COLO668 (cell line): ENCODE data around the gene GALNT9.
A peak's percentile ranks its signal among the peaks of the same experiment; 100 is the strongest.

ENCODE experiments used
- DNase-seq: peaks from one replicate; lab custom pipeline; 2025; ENCODE audit not compliant: unreplicated experiment; lab: John Stamatoyannopoulos, UW

GALNT9 gene

GRCh38 chr12:132161796-132162507 lies 167.4 kb downstream of the GALNT9 start:
- DNase-seq, result no peak

- no peak for DNase-seq
Measured at GRCh38 chr12:132161036-132161781, 168.2 kb downstream of the GALNT9 start.

- DNase-seq, result no peak
Measured at GRCh38 chr12:132160601-132161035, 168.8 kb downstream of the GALNT9 start.

DNA sequence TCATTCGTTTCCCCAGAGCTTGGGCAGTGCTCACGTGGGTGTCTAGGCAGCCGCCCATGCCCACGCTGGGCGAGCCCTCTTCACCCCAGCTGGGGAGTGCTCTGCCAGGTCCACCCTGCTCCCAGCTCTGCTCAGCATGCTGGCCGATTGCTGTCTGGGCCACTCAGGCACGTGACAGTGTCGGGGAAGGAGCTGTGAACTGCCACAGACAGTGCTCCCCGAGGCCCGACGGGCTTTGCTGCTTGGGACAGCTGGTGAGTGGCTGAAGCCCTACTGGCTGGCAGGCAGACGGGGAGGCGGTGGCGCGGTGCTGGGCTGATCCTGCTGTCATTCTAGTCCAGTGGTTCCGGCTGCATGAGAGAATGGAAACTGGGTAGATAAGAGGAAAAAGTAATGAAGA lies 169.4 kb downstream of the GALNT9 start:
- DNase-seq, result no peak

GRCh38 chr12:132159555-132160003 lies 169.8 kb downstream of the GALNT9 start:
- DNase-seq, result no peak

GRCh38 chr12:132158677-132159554 lies 170.5 kb downstream of the GALNT9 start:
- peak; percentile 7 for DNase-seq

DNA sequence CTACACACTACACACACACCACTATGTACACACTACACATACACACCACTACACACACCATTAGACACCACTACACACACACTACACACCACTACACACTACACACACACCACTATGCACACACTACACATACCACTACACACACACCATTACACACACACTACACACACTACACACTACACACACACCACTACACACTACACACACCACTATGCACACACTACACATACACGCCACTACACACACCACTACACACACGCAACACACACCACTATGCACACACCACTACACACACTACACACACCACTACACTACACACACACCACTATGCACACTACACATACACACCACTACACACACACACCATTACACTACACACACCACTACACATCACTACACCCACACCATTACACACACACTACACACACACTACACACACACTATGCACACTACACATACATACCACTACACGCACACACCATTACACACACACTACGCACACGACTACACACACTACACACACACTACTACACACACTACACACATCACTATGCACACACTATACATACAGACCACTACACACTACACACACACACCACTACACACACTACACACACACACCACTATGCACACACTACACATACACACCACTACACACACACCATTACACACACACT lies 171.5 kb downstream of the GALNT9 start:
- DNase-seq, result no peak

GRCh38 chr12:132156573-132157325 lies 172.6 kb downstream of the GALNT9 start:
- DNase-seq, result no peak

- no peak for DNase-seq
Measured at GRCh38 chr12:132155771-132156572, 173.4 kb downstream of the GALNT9 start.

DNA sequence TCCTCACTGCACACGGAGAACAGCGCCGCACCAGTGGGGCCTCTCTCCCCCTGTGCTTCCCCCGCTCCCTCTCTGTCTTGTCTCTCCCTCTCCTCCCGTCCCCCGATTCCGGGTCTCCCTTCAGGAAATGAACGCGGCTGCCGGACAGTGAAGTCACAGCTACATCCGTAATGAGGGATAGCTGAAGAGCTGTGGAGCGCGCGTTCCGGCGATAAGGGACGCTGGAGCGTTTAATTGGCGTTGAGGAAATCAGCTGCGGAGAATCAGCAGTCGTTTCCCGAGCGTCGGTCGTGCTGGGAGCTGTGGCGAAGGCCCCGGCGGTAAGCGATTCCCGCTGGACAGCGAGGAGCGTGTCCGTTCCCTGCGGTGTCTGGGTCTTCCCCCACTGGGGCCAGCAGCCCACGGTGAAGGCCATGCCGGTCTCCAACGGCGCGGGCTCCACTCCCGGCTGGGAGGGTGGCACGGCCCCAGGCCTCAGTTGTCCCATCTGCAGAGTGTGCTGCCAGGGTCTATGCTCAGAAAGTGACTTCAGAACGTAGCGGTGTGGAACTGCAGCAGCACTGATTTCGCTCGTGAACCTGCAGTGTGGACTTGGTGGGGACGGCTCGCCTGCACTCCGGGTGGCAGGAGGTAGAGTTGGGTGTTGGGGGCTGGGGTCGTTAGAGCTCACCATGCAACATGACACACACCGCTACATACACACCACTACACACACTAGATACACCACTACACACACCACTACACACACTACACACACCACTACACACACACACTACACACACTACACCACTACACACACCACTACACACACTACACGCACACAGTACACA lies 174.2 kb downstream of the GALNT9 start:
- DNase-seq, result no peak

- DNase-seq, result peak; percentile 4
Measured at GRCh38 chr12:132154341-132154761, 175.0 kb downstream of the GALNT9 start.

DNA sequence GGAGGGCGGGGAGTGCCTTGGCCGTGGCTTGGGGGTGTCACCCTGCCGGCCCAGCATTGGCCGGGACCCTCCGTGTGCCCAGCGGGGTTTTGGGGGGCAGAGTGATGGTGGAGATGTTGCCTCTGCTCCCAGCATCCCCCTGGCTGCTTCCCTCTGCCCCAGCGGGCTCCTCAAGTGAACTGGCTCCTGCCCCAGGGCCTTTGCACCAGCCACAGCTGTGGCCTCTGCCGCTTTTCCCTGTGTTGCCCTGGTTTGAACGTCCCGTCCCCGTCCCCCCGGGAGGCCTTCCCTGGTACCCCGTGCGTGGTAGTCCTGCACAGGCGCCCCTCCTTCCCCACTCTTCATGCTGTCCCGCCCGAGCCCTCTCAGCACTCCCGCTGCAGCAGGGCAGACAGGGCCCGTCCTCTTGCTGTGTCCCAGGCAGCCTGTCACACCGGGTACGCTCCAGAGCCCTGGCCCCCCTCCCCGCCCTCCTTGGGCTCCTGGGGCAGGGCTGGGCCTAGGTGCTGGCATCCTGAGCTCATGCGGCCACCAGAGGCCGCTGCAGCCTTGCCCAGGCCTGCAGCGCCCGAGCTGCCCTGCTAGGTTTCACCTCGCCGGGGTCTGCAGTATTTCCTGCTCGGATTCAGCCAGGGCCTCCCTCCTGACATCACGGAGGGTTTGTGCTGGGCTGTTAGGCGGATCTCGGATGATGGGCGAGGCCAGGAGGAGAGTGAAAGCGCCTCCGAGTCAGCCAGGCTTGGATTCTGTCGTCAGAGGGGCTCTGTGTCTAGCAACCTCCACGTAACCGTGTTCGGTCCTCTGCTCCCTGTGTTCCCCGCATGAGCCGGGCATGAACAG lies 175.7 kb downstream of the GALNT9 start:
- peak; percentile 71 for DNase-seq

DNA sequence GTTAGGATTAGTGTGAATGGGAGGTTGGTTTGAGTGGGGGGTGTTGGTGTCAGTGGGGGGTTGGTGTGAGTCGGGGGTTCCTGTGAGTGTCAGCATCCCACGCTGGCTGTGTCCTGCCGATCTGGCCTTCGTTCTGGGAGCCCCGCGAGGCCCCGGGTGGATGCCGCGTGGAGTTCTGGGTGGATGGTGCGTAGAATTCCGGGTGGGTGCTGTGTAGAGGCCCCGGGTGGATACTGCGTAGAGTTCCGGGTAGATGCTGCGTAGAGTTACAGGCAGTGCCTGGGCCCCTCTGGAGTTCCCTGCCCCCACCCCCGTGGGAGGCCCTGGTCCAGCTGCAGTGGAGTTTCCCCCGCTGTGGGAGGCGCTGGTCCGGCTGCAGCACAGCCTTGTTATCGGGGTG lies 176.4 kb downstream of the GALNT9 start:
- no peak for DNase-seq

DNA sequence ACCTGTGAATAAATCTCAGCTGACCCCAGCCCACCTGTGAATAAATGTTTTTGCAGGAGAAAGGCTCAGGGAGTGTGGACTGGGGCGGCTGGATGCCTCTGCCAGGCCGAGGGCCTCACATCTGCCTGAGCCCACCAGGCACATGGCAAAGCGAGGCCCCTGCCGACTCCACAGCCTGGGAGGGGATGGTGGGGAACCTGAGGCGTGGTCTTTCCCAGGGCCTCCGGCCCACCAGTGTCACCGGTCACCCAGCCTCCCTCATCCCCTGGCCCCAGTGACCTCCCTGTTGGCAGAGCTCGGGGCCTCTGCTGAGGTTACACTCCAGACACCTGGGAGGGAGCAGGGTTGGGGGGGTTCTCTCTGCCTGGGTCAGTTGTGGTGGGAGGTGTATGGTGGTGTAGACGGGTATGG lies 177.0 kb downstream of the GALNT9 start:
- no peak for DNase-seq

DNA sequence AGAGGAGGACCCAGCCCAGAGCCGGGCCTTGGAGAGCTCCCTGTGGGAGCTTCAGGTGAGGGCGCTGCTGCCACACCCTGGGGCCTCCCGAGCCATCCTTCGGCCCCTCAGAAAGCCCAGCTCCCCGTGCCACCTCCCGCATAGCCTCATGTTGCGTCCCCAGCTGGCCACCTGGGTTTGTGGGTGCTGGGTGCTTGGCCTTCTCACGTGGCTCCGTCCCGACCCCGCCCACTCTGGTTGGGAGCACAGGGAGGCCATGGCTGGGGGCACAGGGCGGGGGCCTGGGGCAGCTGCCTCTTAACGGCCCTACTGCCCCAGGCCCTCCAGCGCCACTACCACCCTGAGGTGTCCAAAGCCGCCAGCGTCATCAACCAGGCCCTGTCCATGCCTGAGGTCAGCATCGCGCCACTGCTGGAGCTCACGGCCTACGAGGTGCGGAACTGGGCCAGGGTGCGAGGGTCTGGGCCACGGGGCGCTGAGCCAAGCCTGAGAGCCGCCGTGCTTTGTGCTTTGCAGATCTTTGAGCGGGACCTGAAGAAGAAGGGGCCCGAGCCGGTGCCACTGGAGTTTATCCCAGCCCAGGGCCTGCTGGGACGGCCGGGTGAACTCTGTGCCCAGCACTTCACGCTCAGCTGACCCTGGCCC lies 177.5 kb downstream of the GALNT9 start:
- no peak for DNase-seq

- no peak for DNase-seq
Measured at GRCh38 chr12:132151145-132151765, 178.1 kb downstream of the GALNT9 start.

GRCh38 chr12:132150780-132151144 lies 178.6 kb downstream of the GALNT9 start:
- DNase-seq, result no peak
